ENCODE data around the gene GPC5.

- no peak for TF ChIP-seq CTCF (conservative IDR thresholded peaks at IDR 0.05; ENCODE audit: low read depth, low read length)
- TF ChIP-seq EZH2 (IDR thresholded peaks at IDR 0.05; ENCODE audit: borderline replicate concordance, low read depth, low read length, poor library complexity, severe bottlenecking): no peak
Measured at GRCh38 chr13:91557328-91558090, 159.1 kb downstream of the GPC5 start.

Data from A673 (cell line).